GM12873 (cell line): ENCODE data around the gene ZNF662.

Source experiments
- CTCF ChIP-seq: IDR thresholded peaks from 2 replicates; pipeline ENCODE4 v1.5.1; 2012; ENCODE audit warnings: low read depth, mild to moderate bottlenecking, moderate library complexity, low read length, control low read depth; ENCODE audit not compliant: insufficient read depth; ENCODE audit errors: missing control alignments

The ZNF662 gene

DNA sequence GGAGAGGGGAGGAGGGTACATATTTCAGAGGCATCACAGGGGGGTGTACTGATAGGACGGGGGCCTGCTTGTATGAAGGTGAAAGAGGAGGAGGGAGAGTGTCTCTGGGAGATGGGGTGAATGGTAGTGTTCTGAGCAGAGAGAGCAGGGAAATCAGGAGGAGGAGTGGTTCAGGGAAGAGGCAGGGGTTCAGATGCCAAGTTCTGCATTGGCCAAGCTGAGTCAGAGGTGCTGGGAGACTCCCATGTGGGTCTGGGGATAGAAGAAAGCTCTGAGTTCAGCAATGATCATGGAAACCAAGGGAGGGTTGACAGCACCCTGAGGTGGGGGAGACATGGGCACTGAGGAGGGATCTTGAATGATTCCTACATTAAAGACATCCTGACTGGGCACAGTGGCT, 33.2 kb upstream of the ZNF662 start:
- TF ChIP-seq CTCF = no peak

- TF ChIP-seq CTCF = no peak
These were observed 32.5 kb upstream of the ZNF662 start for GRCh38 chr3:42873221-42873982.

GRCh38 chr3:42874749-42875148, 31.2 kb upstream of the ZNF662 start:
- TF ChIP-seq CTCF = no peak

DNA sequence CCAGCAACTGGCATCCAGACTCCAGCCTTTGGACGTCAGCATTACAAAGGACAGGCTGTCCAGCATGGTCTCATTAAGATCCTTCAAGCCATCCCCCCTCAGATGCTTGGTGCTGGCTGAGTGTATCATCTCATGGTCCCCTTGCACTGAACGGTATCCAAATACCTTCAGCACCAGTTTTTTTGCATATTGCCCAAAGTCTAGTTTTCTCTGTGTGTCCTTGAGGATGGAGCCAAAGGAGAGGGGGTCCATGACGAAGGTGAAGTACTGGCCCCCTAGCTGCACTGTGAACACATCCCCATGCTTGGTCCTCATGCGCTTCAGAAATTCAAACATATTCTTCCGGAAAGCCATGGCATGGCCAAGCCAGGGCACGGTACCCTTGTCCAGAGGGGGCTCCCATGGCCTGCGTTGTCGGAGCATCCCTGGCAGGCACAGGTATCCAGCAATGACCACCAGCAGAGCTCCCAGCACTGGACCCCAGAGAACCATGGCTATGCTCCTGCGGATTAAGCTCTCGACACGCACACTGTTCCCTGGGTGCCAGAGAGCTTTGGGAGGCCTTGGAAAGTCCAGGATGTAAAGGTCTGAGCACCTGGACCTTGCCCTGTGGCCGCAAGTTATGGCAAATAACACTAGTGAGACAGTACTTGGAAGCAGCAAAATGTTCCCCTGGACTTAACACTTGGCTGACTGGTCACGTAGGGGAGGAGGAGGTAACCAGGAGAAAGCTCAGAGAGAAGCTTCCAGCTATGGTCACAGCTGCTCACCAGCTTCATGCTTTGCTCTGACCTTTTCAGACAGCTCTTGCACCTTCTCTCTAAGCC, 30.4 kb upstream of the ZNF662 start, which contains the start of gene CYP8B1:
CYP8B1 (minus strand) TSS at position 555 of the 827 bp plus-strand sequence; CDS start at position 492, 63 bp downstream.
- no peak for TF ChIP-seq CTCF

DNA sequence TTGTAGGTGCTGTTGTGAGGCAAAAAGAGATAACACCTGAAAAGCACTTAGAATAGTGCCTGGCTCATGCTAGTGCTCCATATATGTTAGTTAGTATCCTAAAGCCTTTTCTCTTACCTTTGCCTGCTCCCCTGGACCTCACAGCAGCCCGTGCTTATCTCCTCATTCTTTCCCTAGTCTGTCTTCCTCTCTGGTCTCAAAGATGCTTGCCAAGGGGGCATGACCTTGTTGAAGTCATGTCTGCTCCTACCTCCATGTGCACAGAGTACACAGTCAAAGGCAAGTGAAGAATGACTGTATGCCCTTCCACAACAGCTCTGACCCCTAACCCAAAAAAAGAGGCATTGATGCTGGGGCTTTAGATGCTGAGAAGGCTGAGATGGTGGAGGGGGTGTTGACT, 29.5 kb upstream of the ZNF662 start:
- no peak for TF ChIP-seq CTCF

GRCh38 chr3:42876940-42877720, 28.8 kb upstream of the ZNF662 start:
- TF ChIP-seq CTCF = no peak
